GM19351 (cell line): ENCODE data around the gene GBE1.
"Not testable (repeated sequence)": the region's sequence is repeated elsewhere in the genome, so short reads cannot be mapped to it uniquely, and the experiment has no call there.

Source experiments
- ATAC-seq: cut with Tn5 transposase; IDR thresholded peaks from one replicate; pipeline ENCODE4 v1.9.1; 2021; ENCODE audit warnings: mild to moderate bottlenecking, moderate library complexity; ENCODE audit not compliant: unreplicated experiment

GBE1 gene

GRCh38 chr3:81760924-81761903 lies at the start of gene GBE1:
Gene GBE1, minus strand, starts transcription at chr3:81761645. Its CDS starts 128 bp downstream, at chr3:81761517.
- ATAC-seq = peak; percentile 83

- ATAC-seq = no peak
Measured at GRCh38 chr3:81808900-81809299, 47.5 kb upstream of the GBE1 start.

- ATAC-seq = no peak
Measured at GRCh38 chr3:81799403-81799802, 38.0 kb upstream of the GBE1 start.

DNA sequence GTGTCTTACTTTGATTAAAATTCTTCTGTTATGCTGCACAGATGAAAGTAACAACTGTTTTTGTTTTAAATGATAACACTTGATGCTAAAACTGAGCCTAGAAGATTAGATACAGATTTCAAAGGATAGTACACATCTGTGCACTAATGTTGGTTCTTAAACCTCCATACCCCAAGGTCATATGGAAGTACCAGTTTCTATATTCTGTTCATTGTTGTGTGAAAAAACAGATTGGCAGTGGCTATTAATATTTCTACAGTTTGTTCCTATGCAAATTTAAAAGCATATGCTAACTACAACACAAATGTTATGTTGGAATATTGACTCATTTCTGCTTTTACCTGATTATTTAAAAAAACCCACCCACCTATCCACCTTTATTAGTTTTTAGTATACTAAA lies 32.0 kb upstream of the GBE1 start:
- no peak for ATAC-seq

- no peak for ATAC-seq
Measured at GRCh38 chr3:81790117-81790516, 28.7 kb upstream of the GBE1 start.

GRCh38 chr3:81789691-81790090 lies 28.2 kb upstream of the GBE1 start:
- no peak for ATAC-seq

GRCh38 chr3:81788610-81789009 lies 27.2 kb upstream of the GBE1 start:
- peak; percentile 80 for ATAC-seq

GRCh38 chr3:81788044-81788443 lies 26.6 kb upstream of the GBE1 start:
- ATAC-seq = no peak

GRCh38 chr3:81782585-81782984 lies 21.1 kb upstream of the GBE1 start:
- ATAC-seq = no peak

DNA sequence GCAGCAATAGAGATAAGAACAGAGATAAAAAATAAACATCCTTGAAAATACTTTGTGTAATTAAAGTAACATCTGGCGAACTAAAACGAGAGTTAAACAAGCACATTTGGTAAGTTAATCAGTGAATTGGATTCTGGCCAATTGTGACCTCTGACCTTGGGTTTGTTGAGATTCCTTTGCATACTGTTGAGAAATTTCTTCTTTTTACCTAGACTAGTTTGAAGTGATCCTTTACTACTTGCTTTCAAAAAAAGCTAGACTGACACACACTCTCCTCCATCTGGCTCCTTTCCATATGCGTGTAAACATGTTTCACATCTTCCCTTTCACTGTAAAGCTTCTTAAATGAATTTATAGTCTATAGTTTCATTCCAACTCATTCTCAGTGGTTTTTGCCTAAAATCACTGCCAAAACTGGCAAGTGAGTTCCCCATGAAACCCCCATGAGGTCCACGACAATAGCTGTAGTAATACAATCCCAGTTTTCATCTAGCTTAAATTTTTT lies 17.3 kb upstream of the GBE1 start:
- peak; percentile 68 for ATAC-seq

DNA sequence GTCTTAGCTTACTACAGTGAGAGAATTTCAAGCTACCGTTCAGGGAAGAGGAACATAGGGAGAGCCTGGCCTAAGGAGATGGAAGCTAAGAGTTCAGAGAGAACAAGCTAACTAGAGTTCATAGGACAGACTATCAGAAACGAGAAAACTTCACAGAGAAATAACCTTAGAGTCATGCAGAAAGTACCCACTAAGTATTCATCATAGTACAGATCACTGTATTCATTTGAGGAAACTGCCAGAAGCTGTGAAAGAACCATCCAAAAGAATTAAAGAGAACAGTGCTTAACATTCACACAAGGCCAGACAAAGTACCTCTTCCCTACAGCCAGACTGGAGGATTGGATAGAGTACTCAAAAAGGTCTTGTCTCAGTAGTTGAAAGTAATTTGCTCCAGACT lies 15.2 kb upstream of the GBE1 start:
- ATAC-seq = no peak

DNA sequence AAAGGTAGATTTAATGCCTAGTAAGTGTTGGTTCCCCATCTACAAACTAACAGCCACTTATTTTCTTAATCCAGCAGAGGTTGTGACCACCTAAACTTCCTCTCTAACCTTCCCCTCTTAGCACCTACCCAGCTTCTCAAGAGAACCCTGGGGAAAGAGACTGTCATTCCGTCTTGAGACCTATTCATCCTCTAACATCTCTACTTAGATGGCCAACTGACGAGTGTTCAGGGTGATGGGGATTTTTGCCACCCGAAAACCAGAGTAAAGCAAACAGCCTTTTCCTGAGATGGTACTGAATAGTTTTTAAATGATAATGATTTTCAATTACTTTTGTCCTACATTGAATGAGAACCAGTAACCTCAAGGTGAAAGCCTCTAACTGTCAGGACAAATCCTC lies 9.3 kb upstream of the GBE1 start:
- ATAC-seq = no peak

DNA sequence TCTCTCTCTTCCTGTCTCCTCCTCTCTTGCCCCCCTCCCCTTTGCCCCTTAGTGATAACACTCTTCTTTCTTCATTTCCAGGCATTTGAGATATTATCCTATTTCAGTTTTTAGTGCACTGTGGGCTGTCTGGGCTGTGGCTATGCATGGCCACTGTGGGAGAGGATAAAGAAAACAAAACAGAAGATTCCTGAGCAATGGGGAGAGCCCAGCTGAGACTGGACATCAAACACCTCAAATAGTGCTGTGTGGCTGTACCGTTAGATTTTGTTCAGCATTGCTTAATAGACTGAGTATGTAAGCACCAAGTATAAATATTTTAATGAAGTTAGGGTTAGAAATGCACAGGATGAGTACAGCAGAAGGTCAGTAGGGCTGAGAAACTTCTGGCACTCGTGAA lies 7.9 kb upstream of the GBE1 start:
- ATAC-seq = no peak

- ATAC-seq = not testable (repeated sequence)
Measured at GRCh38 chr3:81767250-81767859, 5.9 kb upstream of the GBE1 start.

GRCh38 chr3:81765400-81765799 lies 4.0 kb upstream of the GBE1 start:
- ATAC-seq = no peak

GRCh38 chr3:81764665-81765064 lies 3.2 kb upstream of the GBE1 start:
- ATAC-seq = no peak

- no peak for ATAC-seq
Measured at GRCh38 chr3:81764002-81764401, 2.6 kb upstream of the GBE1 start.

DNA sequence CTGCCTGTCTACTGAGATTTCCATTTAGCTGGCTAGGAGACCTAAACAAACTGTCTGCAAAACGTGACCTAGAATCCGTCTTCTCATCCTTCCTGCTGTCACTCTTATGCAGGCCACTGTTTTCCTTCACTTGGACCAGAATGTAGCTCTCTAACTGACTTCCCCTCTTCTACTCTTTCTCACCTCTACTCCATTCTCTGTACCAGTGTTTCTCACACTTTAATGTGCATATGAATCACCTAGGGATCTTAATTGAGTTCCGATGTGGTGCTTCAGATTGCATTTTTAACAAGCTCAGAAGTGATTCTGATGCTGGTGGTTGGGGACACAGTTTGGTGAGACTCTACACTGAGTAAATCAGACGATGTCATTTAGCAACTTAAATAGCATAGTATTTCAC lies 1.6 kb upstream of the GBE1 start:
- no peak for ATAC-seq

GRCh38 chr3:81761904-81762580 lies 597 bp upstream of the GBE1 start:
- no peak for ATAC-seq

- ATAC-seq = no peak
Measured at GRCh38 chr3:81760215-81760614, 1.2 kb downstream of the GBE1 start.

- ATAC-seq = not testable (repeated sequence)
Measured at GRCh38 chr3:81758771-81759170, 2.7 kb downstream of the GBE1 start.
